Common myeloid progenitor, CD34-positive (primary cell): Measurements from ENCODE around the gene RSPO1.

Experiments
- CTCF ChIA-PET: fragments of 350-600 bp; sonication (Branson Sonifier 250); formaldehyde crosslinking; loops from one replicate; lab custom pipeline; 2021; ENCODE audit warnings: antibody characterized with exemption; lab: Charles Lee
- POLR2A ChIA-PET: fragments of 350-600 bp; sonication (Branson Sonifier 250); formaldehyde crosslinking; loops from one replicate; lab custom pipeline; 2021; ENCODE audit warnings: antibody characterized with exemption; lab: Charles Lee
- DNase-seq, 3 donors: peaks; one replicate each; pipeline versions ENCODE4 v3.0.0 to v3.0.0-alpha.2; 2013
- H3K27ac ChIP-seq, 2 experiments: 1 replicate in 1 of 2; 2 replicates in 1 of 2; pipeline ENCODE4 v1.7.0; 2013; ENCODE audit warnings: inconsistent platforms in 2 of 2, low read length in 2 of 2, mild to moderate bottlenecking in 2 of 2, low read depth in 1 of 2, moderate library complexity in 1 of 2; ENCODE audit not compliant: severe bottlenecking in 2 of 2, insufficient read depth in 1 of 2, poor library complexity in 1 of 2
- H3K27me3 ChIP-seq, 5 experiments: replicated peaks in 2 of 5; 1 replicate in 3 of 5; 2 replicates in 2 of 5; pipeline versions ENCODE4 v1.6.1 to v1.7.0; 2013; ENCODE audit warnings: low read length in 4 of 5, mild to moderate bottlenecking in 2 of 5, moderate library complexity in 2 of 5, inconsistent platforms in 1 of 5; ENCODE audit not compliant: insufficient read depth in 5 of 5, control insufficient read depth in 4 of 5
- H3K36me3 ChIP-seq, 4 experiments: 1 replicate in 2 of 4; 2 replicates in 2 of 4; pipeline versions ENCODE4 v1.6.1 to v1.7.0; 2013; ENCODE audit warnings: low read length in 3 of 4, control low read depth in 1 of 4, mild to moderate bottlenecking in 1 of 4; ENCODE audit not compliant: control insufficient read depth in 4 of 4, insufficient read depth in 4 of 4
- H3K4me1 ChIP-seq, 4 experiments: 1 replicate in 3 of 4; 2 replicates in 1 of 4; pipeline versions ENCODE4 v1.6.1 to v1.7.1; 2013; ENCODE audit warnings: low read length in 3 of 4, mild to moderate bottlenecking in 3 of 4, control low read depth in 1 of 4, inconsistent platforms in 1 of 4, moderate library complexity in 1 of 4; ENCODE audit not compliant: control insufficient read depth in 4 of 4, insufficient read depth in 4 of 4; ENCODE audit errors: control extremely low read depth in 1 of 4
- H3K4me3 ChIP-seq, 7 experiments: 1 replicate in 4 of 7; 2 replicates in 3 of 7; pipeline versions ENCODE4 v1.5.1 to v1.7.0; 2013; ENCODE audit warnings: mild to moderate bottlenecking in 7 of 7, low read length in 6 of 7, moderate library complexity in 6 of 7, inconsistent platforms in 2 of 7, low read depth in 2 of 7, control low read depth in 1 of 7; ENCODE audit not compliant: insufficient read depth in 4 of 7, control insufficient read depth in 1 of 7; ENCODE audit errors: extremely low read depth in 1 of 7
- H3K9me3 ChIP-seq, 5 experiments: 1 replicate in 4 of 5; 2 replicates in 1 of 5; pipeline versions ENCODE4 v1.6.1 to v1.7.1; 2013; ENCODE audit warnings: low read length in 4 of 5, mild to moderate bottlenecking in 2 of 5, inconsistent platforms in 1 of 5, low read depth in 1 of 5, moderate library complexity in 1 of 5; ENCODE audit not compliant: control insufficient read depth in 4 of 5, insufficient read depth in 2 of 5; ENCODE audit errors: control extremely low read depth in 1 of 5
- WGBS: methylation state at CpG from one replicate; pipeline ENCODE4 v1.1.5; 2013; ENCODE audit not compliant: insufficient coverage; 5-methylcytosine and 5-hydroxymethylcytosine counted together

The RSPO1 gene

DNA sequence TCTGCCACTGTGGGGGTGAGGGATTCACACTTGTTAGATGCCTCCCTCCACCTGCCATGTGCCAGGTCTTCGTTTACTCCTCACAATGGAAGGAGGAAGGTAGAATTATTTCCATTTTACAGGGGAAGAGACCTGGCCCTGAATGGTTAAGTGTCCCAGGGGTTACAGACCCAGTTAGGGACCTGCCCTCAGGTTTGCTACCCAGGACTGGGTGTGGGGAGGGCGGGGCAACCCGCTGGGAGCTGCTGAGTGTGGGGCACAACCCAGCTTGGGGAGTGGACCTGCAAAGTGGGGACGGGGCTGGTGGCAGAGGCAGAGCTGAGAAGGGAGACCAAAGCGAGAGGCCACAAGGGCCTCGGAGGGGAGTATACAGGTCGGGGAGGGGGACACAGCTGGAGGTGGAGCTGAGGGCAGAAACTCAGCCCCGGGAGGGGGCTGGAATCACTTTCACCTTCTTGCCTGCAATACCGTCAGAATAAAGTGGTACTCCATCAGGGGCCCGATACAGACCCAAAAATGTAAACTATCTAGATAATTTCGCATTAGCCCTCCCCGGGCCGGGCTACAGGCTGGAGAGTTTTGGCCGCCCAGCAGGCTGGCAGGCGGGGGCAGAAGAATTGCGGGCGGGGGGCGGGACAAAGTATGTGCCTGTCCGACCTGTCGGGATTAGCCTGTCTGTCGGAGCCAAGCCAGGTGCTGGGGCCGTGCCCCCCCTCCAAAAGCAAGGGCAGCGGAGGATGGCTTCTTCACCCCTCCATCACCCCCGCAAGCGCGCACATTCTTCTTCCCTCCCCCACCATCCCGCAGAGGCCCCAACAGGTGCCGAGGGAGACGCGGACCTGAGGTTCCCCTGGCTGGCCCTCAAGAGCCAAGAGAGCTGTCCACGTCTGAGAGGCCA is 1.4 kb downstream of the RSPO1 start:
- ChIA-PET CTCF (no interaction called here), POLR2A (no interaction called here)
- Histone ChIP-seq H3K9me3 (no peaks in the 10 kb centered on the region), H3K36me3 (no peaks in the 10 kb centered on the region), H3K4me3 (no peak overlapping the region), H3K4me1 (peaks cover 0 to 11% (median 5%) of the 10 kb centered on the region in 4 experiments), H3K27ac (no peak overlapping the region), H3K27me3 (peaks cover 13 to 100% (median 58%) of the 10 kb centered on the region in 5 experiments)
- DNase-seq = no peak
- 5% methylated on average over 16 of the region's 31 CpGs for WGBS

DNA sequence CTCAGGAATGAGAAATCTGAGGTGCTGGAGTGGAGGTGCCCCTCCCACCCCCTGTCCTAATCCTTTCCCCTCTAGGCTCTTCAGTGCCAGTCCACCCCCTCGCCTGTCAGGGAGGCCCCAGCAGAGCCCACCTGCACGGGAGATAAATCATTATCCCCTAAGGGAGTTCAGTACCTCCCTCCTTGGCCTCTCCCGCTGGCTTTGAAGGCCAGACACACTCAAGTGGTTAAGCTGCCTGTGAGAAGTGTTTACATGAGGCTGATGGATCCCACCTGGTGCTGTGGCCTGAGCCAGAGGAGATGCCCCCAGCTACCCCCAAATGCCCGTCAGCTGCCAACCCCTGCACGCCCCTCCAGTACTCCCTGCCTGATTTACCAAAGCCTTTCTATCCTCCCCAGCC is 3.7 kb downstream of the RSPO1 start:
- peaks cover 0 to 11% (median 4%) of the 10 kb centered on the region in 4 experiments for H3K4me1 ChIP-seq
- no peaks in the 10 kb centered on the region for H3K36me3 ChIP-seq
- H3K27ac ChIP-seq = no peak overlapping the region
- no peak overlapping the region for H3K4me3 ChIP-seq
- no peaks in the 10 kb centered on the region for H3K9me3 ChIP-seq
- no peak for DNase-seq
- peaks cover 10 to 97% (median 51%) of the 10 kb centered on the region in 5 experiments for H3K27me3 ChIP-seq
- CTCF ChIA-PET = interaction anchor here (1.2 kb wide), 1 partner anchor 51 kb away, joined by 4 read pairs; no protein-coding TSS in a partner anchor
- POLR2A ChIA-PET = no interaction called here
- 63% methylated on average over 3 of the region's 5 CpGs for WGBS

DNA sequence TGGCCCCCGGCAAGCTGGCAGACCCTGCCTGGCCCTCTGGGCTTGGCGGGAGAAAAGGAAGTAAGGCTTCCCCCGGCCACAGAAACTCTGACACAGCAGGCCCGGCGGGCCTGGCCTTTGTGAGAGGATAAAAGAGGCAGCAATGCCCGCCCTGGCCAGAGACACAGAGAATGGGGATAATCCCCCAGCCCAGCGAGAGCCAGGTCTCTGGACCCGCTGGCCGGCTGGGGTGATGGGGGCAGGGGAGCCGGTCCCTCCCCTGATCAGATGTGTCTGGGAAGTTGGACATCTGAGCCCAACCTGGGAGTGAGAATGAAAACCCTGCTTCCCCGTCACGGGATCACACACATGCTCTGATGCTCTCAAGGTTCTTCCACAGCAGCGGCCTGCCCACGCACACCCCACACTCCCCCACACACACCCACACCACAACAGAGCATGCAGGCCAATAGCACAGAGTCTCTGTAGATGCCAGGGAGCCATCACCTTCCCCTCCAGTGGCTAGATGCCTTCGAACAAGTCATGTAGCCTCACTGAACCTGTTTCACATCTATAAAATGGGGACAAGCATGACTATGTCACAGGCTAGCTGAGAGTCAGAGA is 4.2 kb downstream of the RSPO1 start:
- DNase-seq = no peak
- CTCF ChIA-PET = interaction anchor here (1.0 kb wide), 1 partner anchor 167 kb away, joined by 3 read pairs; no protein-coding TSS in a partner anchor
- Histone ChIP-seq H3K27ac (no peak overlapping the region), H3K4me1 (peaks cover 0 to 11% (median 4%) of the 10 kb centered on the region in 4 experiments), H3K9me3 (no peaks in the 10 kb centered on the region), H3K4me3 (no peak overlapping the region), H3K27me3 (peaks cover 10 to 95% (median 51%) of the 10 kb centered on the region in 5 experiments), H3K36me3 (no peaks in the 10 kb centered on the region)
- WGBS = 39% methylated on average over 13 of the region's 15 CpGs
- POLR2A ChIA-PET = no interaction called here

DNA sequence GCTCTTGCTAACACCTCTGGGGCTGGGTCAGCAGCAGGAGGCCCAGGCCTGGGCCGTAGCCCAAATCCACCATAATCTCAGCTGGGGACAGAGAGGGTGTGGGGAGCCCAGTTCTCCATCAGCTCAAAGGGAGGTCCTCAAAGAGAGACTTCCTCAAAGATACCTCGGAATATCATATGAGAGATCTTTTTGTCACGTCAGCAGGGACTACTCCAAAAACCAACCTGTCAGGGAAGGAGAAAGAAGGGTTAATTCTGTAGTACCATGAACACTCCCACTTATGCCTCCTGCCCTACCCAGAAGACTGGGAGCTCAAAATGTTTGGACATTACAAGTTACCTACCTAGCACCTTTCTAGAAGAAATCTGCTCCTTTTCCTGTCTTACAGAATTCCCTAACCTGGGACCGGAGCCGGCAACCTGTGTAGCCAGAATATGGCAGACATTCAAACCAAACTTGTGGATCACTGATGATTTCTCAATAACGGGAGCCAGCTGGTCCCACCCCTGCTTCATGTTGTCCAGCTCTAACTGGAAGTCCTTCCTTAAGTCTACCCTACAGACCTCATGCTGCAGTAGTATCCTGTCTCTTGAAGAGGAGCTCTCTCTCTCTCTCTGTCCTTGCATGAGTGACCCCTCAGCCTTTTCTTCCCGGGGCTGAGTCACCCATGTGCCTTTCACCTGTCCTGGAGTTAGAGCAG is 4.8 kb downstream of the RSPO1 start:
- Histone ChIP-seq H3K27me3 (peaks cover 12 to 95% (median 50%) of the 10 kb centered on the region in 5 experiments), H3K9me3 (no peaks in the 10 kb centered on the region), H3K4me1 (peaks cover 0 to 11% (median 4%) of the 10 kb centered on the region in 4 experiments), H3K36me3 (no peaks in the 10 kb centered on the region), H3K4me3 (no peak overlapping the region), H3K27ac (no peak overlapping the region)
- WGBS = 64% methylated on average over 7 of the region's 7 CpGs
- POLR2A ChIA-PET = no interaction called here
- CTCF ChIA-PET = interaction anchor here (1.0 to 1.4 kb wide), 2 partner anchors 52 to 166 kb away, joined by 3 to 4 read pairs; no protein-coding TSS in a partner anchor
- DNase-seq = no peak

DNA sequence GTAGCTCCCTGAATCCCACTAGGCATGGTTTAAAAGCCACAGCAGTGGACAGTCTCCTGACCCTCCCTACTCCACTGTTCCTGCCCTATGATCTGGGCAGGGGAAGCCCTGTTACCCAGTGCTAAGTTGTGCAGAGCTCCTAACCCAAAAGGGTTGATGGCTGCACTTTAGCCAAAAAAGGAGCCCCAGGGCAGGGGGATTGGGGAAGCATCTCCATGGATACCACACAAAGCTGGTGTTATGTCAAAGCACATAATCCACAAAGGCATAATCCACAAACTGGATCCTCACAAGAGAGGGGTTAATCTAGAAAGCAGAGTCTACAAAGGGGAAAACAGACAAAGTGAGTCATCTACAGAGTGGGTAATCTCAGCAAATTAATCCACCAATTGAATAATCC is 5.7 kb downstream of the RSPO1 start:
- peaks cover 0 to 3% (median under 1%) of the 10 kb centered on the region in 4 experiments for H3K4me1 ChIP-seq
- H3K36me3 ChIP-seq = no peaks in the 10 kb centered on the region
- H3K9me3 ChIP-seq = no peaks in the 10 kb centered on the region
- no peak for DNase-seq
- H3K27me3 ChIP-seq = peaks cover 14 to 91% (median 48%) of the 10 kb centered on the region in 5 experiments
- ChIA-PET POLR2A (no interaction called here), CTCF (interaction anchor here (1.4 kb wide), 1 partner anchor 53 kb away, joined by 4 read pairs; no protein-coding TSS in a partner anchor)
- no peak overlapping the region for H3K27ac ChIP-seq
- no peak overlapping the region for H3K4me3 ChIP-seq

DNA sequence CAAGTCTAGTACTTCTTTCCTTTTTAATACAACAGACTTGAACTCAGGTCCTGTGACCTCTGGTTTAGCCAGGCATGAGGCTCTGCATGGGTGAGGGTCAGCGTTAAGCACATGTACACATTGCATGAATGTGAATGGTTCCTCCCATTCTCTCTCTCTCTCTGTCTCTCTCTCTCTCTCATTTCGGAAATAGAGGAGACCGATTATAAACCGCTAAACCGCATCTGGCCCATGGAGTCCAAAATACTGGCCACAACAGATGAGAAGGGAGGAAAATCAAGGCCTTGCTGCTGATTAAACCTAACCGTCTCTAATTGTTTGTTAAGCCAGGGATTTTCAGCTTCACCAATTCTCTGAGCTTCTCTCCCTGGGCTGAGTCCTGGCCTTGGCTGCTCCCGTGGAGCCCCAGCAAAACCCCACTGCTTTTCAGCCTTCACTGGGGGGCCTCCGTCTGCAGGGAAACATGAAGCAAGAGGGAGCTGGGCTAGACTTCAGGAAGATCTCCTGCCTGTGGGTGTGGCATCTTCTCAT is 6.6 kb downstream of the RSPO1 start:
- H3K9me3 ChIP-seq = no peaks in the 10 kb centered on the region
- ChIA-PET POLR2A (no interaction called here), CTCF (no interaction called here)
- H3K4me3 ChIP-seq = no peak overlapping the region
- peaks cover 14 to 91% (median 45%) of the 10 kb centered on the region in 5 experiments for H3K27me3 ChIP-seq
- no peaks in the 10 kb centered on the region for H3K36me3 ChIP-seq
- 87% methylated on average over 7 of the region's 8 CpGs for WGBS
- no peak for DNase-seq
- H3K27ac ChIP-seq = no peak overlapping the region
- no peaks in the 10 kb centered on the region for H3K4me1 ChIP-seq
